Neural cell (in vitro differentiated cells): ENCODE data around the gene DHCR24. TPM values are rescaled to one million over a fixed set of nuclear protein-coding genes. Genes with fewer than 3 reads are reported as not detected.

Source experiments
- H2AFZ ChIP-seq: fragments of 200-600, 300-800 bp; sonication (generic), shearing (Covaris generic); 2 replicates; pipeline ENCODE4 v1.6.0; 2014; ENCODE audit warnings: low read depth, mild to moderate bottlenecking, antibody characterized with exemption, low read length, moderate library complexity
- H3F3A ChIP-seq: fragments of 200-600 bp; shearing (Covaris generic); 2 replicates; pipeline ENCODE4 v1.6.1; 2016; ENCODE audit warnings: mild to moderate bottlenecking, moderate library complexity, mixed read lengths, antibody characterized with exemption, low read length; ENCODE audit not compliant: insufficient read depth, poor library complexity, severe bottlenecking
- H3K27ac ChIP-seq: fragments of 200-600, 300-800 bp; sonication (generic), shearing (Covaris generic); 2 replicates; pipeline ENCODE4 v1.5.1; 2014; ENCODE audit warnings: mild to moderate bottlenecking, low read length, moderate library complexity
- H3K27me3 ChIP-seq: fragments of 300-800, 200-600 bp; sonication (generic), shearing (Covaris generic); 2 replicates; pipeline ENCODE4 v1.6.0; 2014; ENCODE audit warnings: mild to moderate bottlenecking, low read depth, low read length, moderate library complexity; ENCODE audit not compliant: insufficient read depth
- H3K36me3 ChIP-seq: fragments of 300-800, 200-600 bp; sonication (generic), shearing (Covaris generic); 2 replicates; pipeline ENCODE4 v1.5.1; 2014; ENCODE audit warnings: mild to moderate bottlenecking, antibody characterized with exemption, low read length, moderate library complexity; ENCODE audit not compliant: insufficient read depth
- H3K4me2 ChIP-seq: fragments of 300-800, 200-600 bp; sonication (generic), shearing (Covaris generic); 2 replicates; pipeline ENCODE4 v1.6.0; 2014; ENCODE audit warnings: mild to moderate bottlenecking, low read length
- H3K4me3 ChIP-seq: fragments of 300-800, 200-600 bp; sonication (generic), shearing (Covaris generic); 2 replicates; pipeline ENCODE4 v1.5.1; 2014; ENCODE audit warnings: mild to moderate bottlenecking, low read length, moderate library complexity
- H3K79me2 ChIP-seq: fragments of 200-600 bp; shearing (Covaris generic); replicated peaks from 2 replicates; pipeline ENCODE4 v1.6.0; 2014; ENCODE audit warnings: mild to moderate bottlenecking, low read length, moderate library complexity; ENCODE audit not compliant: insufficient read depth
- H3K9ac ChIP-seq: fragments of 300-800, 200-600 bp; sonication (generic), shearing (Covaris generic); 2 replicates; pipeline ENCODE4 v1.6.1; 2016; ENCODE audit warnings: mild to moderate bottlenecking, low read length, mixed read lengths
- H3K9me2 ChIP-seq: fragments of 200-600 bp; shearing (Covaris generic); 2 replicates; pipeline ENCODE4 v1.6.1; 2016; ENCODE audit warnings: mild to moderate bottlenecking, low read length, mixed read lengths; ENCODE audit not compliant: insufficient read depth
- H3K9me3 ChIP-seq: fragments of 200-600, 300-800 bp; sonication (generic), shearing (Covaris generic); 2 replicates; pipeline ENCODE4 v1.6.1; 2016; ENCODE audit warnings: mild to moderate bottlenecking, mixed run types, low read length, moderate library complexity, mixed read lengths
- H4K20me1 ChIP-seq: fragments of 200-600 bp; shearing (Covaris generic); 2 replicates; pipeline ENCODE4 v1.6.1; 2016; ENCODE audit warnings: mild to moderate bottlenecking, mixed run types; ENCODE audit not compliant: insufficient read depth
- EP300 ChIP-seq: fragments of 450-650 bp; conservative IDR thresholded peaks from 2 replicates; pipeline ENCODE4 v1.6.1; 2014; ENCODE audit warnings: antibody characterized with exemption, mild to moderate bottlenecking, moderate library complexity; ENCODE audit not compliant: poor library complexity, severe bottlenecking
- EZH2 ChIP-seq: fragments of 200-600, 300-800 bp; shearing (Covaris generic), sonication (generic); IDR thresholded peaks from 2 replicates; pipeline ENCODE4 v1.6.1; 2014; ENCODE audit warnings: antibody characterized with exemption, low read length, borderline replicate concordance, mild to moderate bottlenecking; ENCODE audit not compliant: insufficient read depth, poor library complexity, severe bottlenecking
- MXI1 ChIP-seq: fragments of 450-650 bp; conservative IDR thresholded peaks from 2 replicates; pipeline ENCODE4 v1.6.1; 2014; ENCODE audit warnings: antibody characterized with exemption, mild to moderate bottlenecking; ENCODE audit not compliant: poor library complexity, severe bottlenecking
- POLR2AphosphoS5 ChIP-seq: IDR thresholded peaks from 2 replicates; pipeline ENCODE4 v1.6.1; 2012
- RAD21 ChIP-seq: fragments of 450-650 bp; conservative IDR thresholded peaks from 2 replicates; pipeline ENCODE4 v1.6.1; 2014; ENCODE audit warnings: antibody characterized with exemption, mild to moderate bottlenecking, moderate library complexity
- SMC3 ChIP-seq: fragments of 450-650 bp; conservative IDR thresholded peaks from 2 replicates; pipeline ENCODE4 v1.6.1; 2014; ENCODE audit warnings: antibody characterized with exemption, mild to moderate bottlenecking, moderate library complexity; ENCODE audit not compliant: poor library complexity
- TAF1 ChIP-seq: IDR thresholded peaks from 2 replicates; pipeline ENCODE4 v1.6.1; 2012; ENCODE audit warnings: low read depth
- polyA plus RNA-seq: library from polyadenylated mRNA; depleted of rRNA; stranded (reverse); fragments of >200 nt; gene quantifications from 2 replicates; pipeline ENCODE4 v1.2.3, GENCODE V29; 2014
- TF ChIP-seq, protein P1 (sequence below): fragments of 450-650 bp; IDR thresholded peaks from 2 replicates; pipeline ENCODE4 v1.5.1; 2014; ENCODE audit warnings: antibody characterized with exemption, mild to moderate bottlenecking, moderate library complexity; ENCODE audit not compliant: poor library complexity, severe bottlenecking
- TF ChIP-seq, protein P2 (sequence below): IDR thresholded peaks from 2 replicates; pipeline ENCODE4 v1.6.1; 2012; ENCODE audit warnings: borderline replicate concordance

DHCR24 gene
- polyA plus RNA-seq, 1 donor from 2014 or later, result 91.3 TPM

DNA sequence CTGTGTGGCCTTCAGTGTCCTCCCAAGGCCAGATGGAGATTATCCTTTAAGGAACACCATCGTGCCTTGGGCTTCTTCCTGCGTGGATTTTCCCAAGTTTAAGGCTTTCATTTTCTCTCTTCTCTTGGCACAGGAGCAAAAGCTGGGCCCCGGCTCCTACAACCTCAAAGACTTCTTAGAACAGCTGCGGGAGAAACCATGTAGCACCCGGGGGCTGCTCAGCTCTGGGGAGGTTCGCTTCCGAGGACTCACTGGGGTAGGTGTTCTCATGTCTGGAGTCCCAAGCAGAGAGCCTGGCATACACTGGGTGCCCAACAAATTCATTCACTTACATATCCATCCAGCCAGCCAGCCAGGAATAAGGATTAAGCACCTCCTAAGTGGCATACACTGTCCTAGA, 79.2 kb downstream of the DHCR24 start:
- H4K20me1 ChIP-seq, result no peaks in the 10 kb centered on the region
- H3K27me3 ChIP-seq, result no peaks in the 10 kb centered on the region
- no peak overlapping the region for H2AFZ ChIP-seq
- TF ChIP-seq EZH2 (no peak), EP300 (no peak), TAF1 (no peak), SMC3 (no peak), RAD21 (no peak), POLR2AphosphoS5 (no peak), MXI1 (no peak)
- TF ChIP-seq, protein P1, sequence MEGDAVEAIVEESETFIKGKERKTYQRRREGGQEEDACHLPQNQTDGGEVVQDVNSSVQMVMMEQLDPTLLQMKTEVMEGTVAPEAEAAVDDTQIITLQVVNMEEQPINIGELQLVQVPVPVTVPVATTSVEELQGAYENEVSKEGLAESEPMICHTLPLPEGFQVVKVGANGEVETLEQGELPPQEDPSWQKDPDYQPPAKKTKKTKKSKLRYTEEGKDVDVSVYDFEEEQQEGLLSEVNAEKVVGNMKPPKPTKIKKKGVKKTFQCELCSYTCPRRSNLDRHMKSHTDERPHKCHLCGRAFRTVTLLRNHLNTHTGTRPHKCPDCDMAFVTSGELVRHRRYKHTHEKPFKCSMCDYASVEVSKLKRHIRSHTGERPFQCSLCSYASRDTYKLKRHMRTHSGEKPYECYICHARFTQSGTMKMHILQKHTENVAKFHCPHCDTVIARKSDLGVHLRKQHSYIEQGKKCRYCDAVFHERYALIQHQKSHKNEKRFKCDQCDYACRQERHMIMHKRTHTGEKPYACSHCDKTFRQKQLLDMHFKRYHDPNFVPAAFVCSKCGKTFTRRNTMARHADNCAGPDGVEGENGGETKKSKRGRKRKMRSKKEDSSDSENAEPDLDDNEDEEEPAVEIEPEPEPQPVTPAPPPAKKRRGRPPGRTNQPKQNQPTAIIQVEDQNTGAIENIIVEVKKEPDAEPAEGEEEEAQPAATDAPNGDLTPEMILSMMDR, result no peak
- TF ChIP-seq, protein P2, sequence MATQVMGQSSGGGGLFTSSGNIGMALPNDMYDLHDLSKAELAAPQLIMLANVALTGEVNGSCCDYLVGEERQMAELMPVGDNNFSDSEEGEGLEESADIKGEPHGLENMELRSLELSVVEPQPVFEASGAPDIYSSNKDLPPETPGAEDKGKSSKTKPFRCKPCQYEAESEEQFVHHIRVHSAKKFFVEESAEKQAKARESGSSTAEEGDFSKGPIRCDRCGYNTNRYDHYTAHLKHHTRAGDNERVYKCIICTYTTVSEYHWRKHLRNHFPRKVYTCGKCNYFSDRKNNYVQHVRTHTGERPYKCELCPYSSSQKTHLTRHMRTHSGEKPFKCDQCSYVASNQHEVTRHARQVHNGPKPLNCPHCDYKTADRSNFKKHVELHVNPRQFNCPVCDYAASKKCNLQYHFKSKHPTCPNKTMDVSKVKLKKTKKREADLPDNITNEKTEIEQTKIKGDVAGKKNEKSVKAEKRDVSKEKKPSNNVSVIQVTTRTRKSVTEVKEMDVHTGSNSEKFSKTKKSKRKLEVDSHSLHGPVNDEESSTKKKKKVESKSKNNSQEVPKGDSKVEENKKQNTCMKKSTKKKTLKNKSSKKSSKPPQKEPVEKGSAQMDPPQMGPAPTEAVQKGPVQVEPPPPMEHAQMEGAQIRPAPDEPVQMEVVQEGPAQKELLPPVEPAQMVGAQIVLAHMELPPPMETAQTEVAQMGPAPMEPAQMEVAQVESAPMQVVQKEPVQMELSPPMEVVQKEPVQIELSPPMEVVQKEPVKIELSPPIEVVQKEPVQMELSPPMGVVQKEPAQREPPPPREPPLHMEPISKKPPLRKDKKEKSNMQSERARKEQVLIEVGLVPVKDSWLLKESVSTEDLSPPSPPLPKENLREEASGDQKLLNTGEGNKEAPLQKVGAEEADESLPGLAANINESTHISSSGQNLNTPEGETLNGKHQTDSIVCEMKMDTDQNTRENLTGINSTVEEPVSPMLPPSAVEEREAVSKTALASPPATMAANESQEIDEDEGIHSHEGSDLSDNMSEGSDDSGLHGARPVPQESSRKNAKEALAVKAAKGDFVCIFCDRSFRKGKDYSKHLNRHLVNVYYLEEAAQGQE, result no peak
- no peaks in the 10 kb centered on the region for H3K79me2 ChIP-seq
- no peaks in the 10 kb centered on the region for H3K36me3 ChIP-seq
- H3K4me2 ChIP-seq, result no peak overlapping the region
- no peaks in the 10 kb centered on the region for H3K9me3 ChIP-seq
- H3K4me3 ChIP-seq, result no peak overlapping the region
- H3F3A ChIP-seq, result no peaks in the 10 kb centered on the region
- H3K9ac ChIP-seq, result no peak overlapping the region
- H3K9me2 ChIP-seq, result no peaks in the 10 kb centered on the region
- no peak overlapping the region for H3K27ac ChIP-seq

DNA sequence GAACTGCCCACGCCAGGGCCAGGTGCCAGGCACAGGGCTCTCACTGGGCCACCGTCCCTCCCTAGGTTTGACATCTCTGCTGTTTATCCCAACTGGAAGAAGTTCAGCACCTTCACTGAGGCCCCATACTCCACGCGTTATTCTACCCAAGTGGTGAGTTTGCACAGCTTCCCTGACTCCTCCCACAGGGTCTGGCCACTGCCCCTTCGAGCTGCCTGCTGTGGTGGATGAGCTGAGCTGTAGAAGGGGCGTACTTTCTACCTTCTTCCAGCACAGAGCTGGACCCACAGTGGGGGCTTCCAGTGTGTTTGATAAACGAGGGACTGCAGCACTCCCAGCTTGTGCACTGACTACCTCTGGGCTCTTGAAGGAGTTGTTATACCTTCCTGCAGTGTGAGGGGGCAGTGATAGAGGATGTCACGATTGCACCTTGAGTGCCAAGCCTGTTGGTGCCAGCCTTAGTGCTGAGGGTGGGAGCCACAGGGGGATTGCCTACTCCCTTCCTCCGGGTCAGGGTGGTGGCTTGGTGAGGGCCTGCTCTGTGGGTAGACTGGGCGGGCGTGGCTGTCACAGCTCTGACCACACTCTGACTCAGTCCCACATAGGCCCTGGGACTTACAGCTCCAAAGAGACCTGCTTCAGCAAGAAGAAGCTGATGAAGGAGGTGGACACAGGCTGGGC, 79.9 kb downstream of the DHCR24 start:
- Histone ChIP-seq H3K27me3 (no peaks in the 10 kb centered on the region), H4K20me1 (no peaks in the 10 kb centered on the region), H3K9ac (no peak overlapping the region), H3K79me2 (no peaks in the 10 kb centered on the region), H3K4me3 (no peak overlapping the region), H3K9me2 (no peaks in the 10 kb centered on the region), H2AFZ (no peak overlapping the region), H3K27ac (no peak overlapping the region), H3K4me2 (no peak overlapping the region), H3F3A (no peaks in the 10 kb centered on the region), H3K36me3 (no peaks in the 10 kb centered on the region), H3K9me3 (no peaks in the 10 kb centered on the region)
- TF ChIP-seq SMC3, result no peak
- TF ChIP-seq, protein P1, result no peak
- no peak for TF ChIP-seq MXI1
- no peak for TF ChIP-seq EZH2
- no peak for TF ChIP-seq TAF1
- no peak for TF ChIP-seq POLR2AphosphoS5
